LNCAP (cell line): ENCODE results near the gene PCDHB14.

Source experiments
- CTCF ChIP-seq: fragments of 450-650 bp; IDR thresholded peaks from 2 replicates; pipeline ENCODE4 v1.5.1; 2017; ENCODE audit warnings: mild to moderate bottlenecking

PCDHB14 gene

DNA sequence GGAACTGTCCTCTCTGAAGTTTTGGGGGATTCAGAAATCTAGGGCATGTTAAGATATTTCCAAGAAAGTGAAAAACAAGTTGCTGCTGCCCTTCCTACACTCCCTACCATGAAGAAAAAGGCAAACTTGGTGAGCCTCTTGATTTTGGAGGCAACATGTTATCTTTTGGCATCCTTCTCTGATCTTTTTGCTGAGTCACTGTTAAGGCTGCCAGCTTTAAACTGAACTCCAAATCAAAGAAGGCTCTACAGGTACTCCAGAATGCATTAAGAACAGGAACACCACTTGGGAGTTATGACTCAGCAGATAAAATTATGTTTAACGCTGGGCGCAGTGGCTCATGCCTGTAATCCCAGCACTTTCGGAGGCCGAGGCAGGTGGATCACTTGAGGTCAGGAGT is 46.1 kb downstream of the PCDHB14 start:
- TF ChIP-seq CTCF = no peak

GRCh38 chr5:141272906-141273305 is 49.8 kb downstream of the PCDHB14 start:
- TF ChIP-seq CTCF = no peak
